Calu3 (cell line): ENCODE data around the gene PPP2R2B. TPM values are rescaled to one million over a fixed set of nuclear protein-coding genes. Genes with fewer than 3 reads are reported as not detected.

Source experiments
- BruUV-seq: library from RNA; stranded (reverse); fragments of 400-500 nt; replicated peaks from 2 replicates; lab custom pipeline; 2021; lab: Mats Ljungman, UMichigan
- CTCF ChIA-PET: fragments of 300-600 bp; sonication (Branson Sonifier 250); formaldehyde crosslinking; loops from one replicate; lab custom pipeline; 2022; ENCODE audit warnings: antibody characterized with exemption; lab: Charles Lee
- DNase-seq: peaks from one replicate; pipeline ENCODE4 v3.0.0; 2022
- H3K27ac Mint-ChIP-seq: one replicate; pipeline ENCODE4 v1.8.0; 2022; ENCODE audit warnings: mixed read lengths; ENCODE audit not compliant: unreplicated experiment
- H3K27me3 Mint-ChIP-seq: one replicate; pipeline ENCODE4 v1.8.0; 2022; ENCODE audit warnings: mixed read lengths; ENCODE audit not compliant: unreplicated experiment
- H3K36me3 Mint-ChIP-seq: one replicate; pipeline ENCODE4 v1.8.0; 2022; ENCODE audit warnings: mild to moderate bottlenecking, moderate library complexity, mixed read lengths; ENCODE audit not compliant: insufficient read depth, unreplicated experiment
- H3K4me1 Mint-ChIP-seq: one replicate; pipeline ENCODE4 v1.8.0; 2022; ENCODE audit warnings: mild to moderate bottlenecking, low read depth, mixed read lengths; ENCODE audit not compliant: unreplicated experiment
- H3K4me3 Mint-ChIP-seq: one replicate; pipeline ENCODE4 v1.8.0; 2022; ENCODE audit warnings: mild to moderate bottlenecking, low read depth, moderate library complexity, mixed read lengths; ENCODE audit not compliant: unreplicated experiment
- H3K9me3 Mint-ChIP-seq: one replicate; pipeline ENCODE4 v1.8.0; 2022; ENCODE audit warnings: low read depth, mixed read lengths; ENCODE audit not compliant: unreplicated experiment
- CTCF ChIP-seq: fragments of 200-600 bp; IDR thresholded peaks from one replicate; pipeline ENCODE4 v1.8.0; 2022; ENCODE audit warnings: antibody characterized with exemption; ENCODE audit not compliant: unreplicated experiment
- intact Hi-C: fragments of 100-400 bp; cut with micrococcal nuclease; formaldehyde crosslinking; loops from one replicate; pipeline ENCODE4 v1.10.0; 2022; ENCODE audit not compliant: unreplicated experiment
- total RNA-seq: library from RNA; stranded (reverse); gene quantifications from 2 replicates; pipeline ENCODE4 v1.2.3, GENCODE V29; 2022

PPP2R2B gene
- total RNA-seq, 1 experiment from 2014 or later, result not detected

- Mint-ChIP-seq H3K9me3 (no peaks in the 10 kb centered on the region), H3K4me3 (no peak overlapping the region), H3K4me1 (peaks cover 9% of the 10 kb centered on the region), H3K36me3 (no peaks in the 10 kb centered on the region), H3K27me3 (peaks cover 6% of the 10 kb centered on the region), H3K27ac (no peak overlapping the region)
- no TSS peak for BruUV-seq
- TF ChIP-seq CTCF, result peak; percentile 75
- CTCF ChIA-PET, result interaction anchor here (0.6 to 1.7 kb wide), 9 partner anchors 9 to 837 kb away, joined by 4 to 29 read pairs (median 10); no protein-coding TSS in a partner anchor
- intact Hi-C loops, result loop anchor here (1.0 kb wide), 2 partner anchors 433 to 656 kb away; no protein-coding TSS in a partner anchor
- peak; percentile 84 for DNase-seq
Measured at GRCh38 chr5:146533260-146533857, 345.2 kb downstream of the PPP2R2B start.
